Stimulated activated CD4-positive, alpha-beta T cell treated with anti-CD3 and anti-CD28 coated beads, TNF-alpha, amount 100 ng/mL, for 4 hours (primary cell): ENCODE data around the gene PRRT2.
"Not testable (repeated sequence)": the region's sequence is repeated elsewhere in the genome, so short reads cannot be mapped to it uniquely, and the experiment has no call there.

Experiments used
- DNase-seq, 3 experiments: peaks; one replicate each; pipeline ENCODE4 v3.0.0-alpha.2; 2020; ENCODE audit warnings: low read depth in 3 of 3

PRRT2 gene

GRCh38 chr16:29811896-29812665, at the start of gene PRRT2:
TSS of gene PRRT2 (plus strand) at chr16:29812193. CDS start at chr16:29813055, 862 bp downstream.
- no peak for DNase-seq

GRCh38 chr16:29763326-29763725, 48.7 kb upstream of the PRRT2 start:
- DNase-seq = no peak

GRCh38 chr16:29765167-29766032, 46.6 kb upstream of the PRRT2 start:
- DNase-seq = no peak

GRCh38 chr16:29766571-29766970, 45.4 kb upstream of the PRRT2 start:
- no peak for DNase-seq

- no peak for DNase-seq
These were observed 44.9 kb upstream of the PRRT2 start for GRCh38 chr16:29767062-29767461.

GRCh38 chr16:29769507-29769906, 42.5 kb upstream of the PRRT2 start:
- DNase-seq = no peak

GRCh38 chr16:29770250-29770929, 41.6 kb upstream of the PRRT2 start:
- no peak for DNase-seq

GRCh38 chr16:29772330-29772729, 39.7 kb upstream of the PRRT2 start:
- not testable (repeated sequence) for DNase-seq

GRCh38 chr16:29774730-29775129, 37.3 kb upstream of the PRRT2 start:
- DNase-seq = no peak

- no peak for DNase-seq
These were observed 36.1 kb upstream of the PRRT2 start for GRCh38 chr16:29775742-29776408.

- DNase-seq = no peak
These were observed 34.2 kb upstream of the PRRT2 start, which contains the start of gene ZG16 for GRCh38 chr16:29777576-29778350. TSS of gene ZG16 (plus strand) at chr16:29778256. CDS start at chr16:29779267, 1,011 bp downstream.

GRCh38 chr16:29779474-29779873, 32.5 kb upstream of the PRRT2 start:
- DNase-seq = no peak

- not testable (repeated sequence) for DNase-seq
These were observed 28.7 kb upstream of the PRRT2 start for GRCh38 chr16:29783094-29783953.

- DNase-seq = no peak
These were observed 27.8 kb upstream of the PRRT2 start for GRCh38 chr16:29784157-29784556.

- DNase-seq = peak; percentile 58 to 66 (median 60)
These were observed 27.0 kb upstream of the PRRT2 start for GRCh38 chr16:29784901-29785500.

- DNase-seq = not testable (repeated sequence)
These were observed 24.8 kb upstream of the PRRT2 start for GRCh38 chr16:29787155-29787554.

- no peak for DNase-seq
These were observed 22.2 kb upstream of the PRRT2 start for GRCh38 chr16:29789775-29790182.

- DNase-seq = peak; percentile 99 to 100 (median 99)
These were observed 21.6 kb upstream of the PRRT2 start, which contains the start of gene KIF22 for GRCh38 chr16:29790183-29790948. TSS of gene KIF22 (plus strand) at chr16:29790751. CDS start at chr16:29790760, 9 bp downstream.
